IgD-negative memory B cell (primary cell): ENCODE data around the gene XCR1. TPM values are rescaled to one million over a fixed set of nuclear protein-coding genes. Genes with fewer than 3 reads are reported as not detected.

Experiments
- H3K27ac Mint-ChIP-seq, 3 donors: one replicate each; pipeline ENCODE4 v1.8.0; 2020 to 2022; ENCODE audit warnings: mild to moderate bottlenecking in 3 of 3, mixed read lengths in 3 of 3, moderate library complexity in 1 of 3
- H3K27me3 Mint-ChIP-seq: one replicate; pipeline ENCODE4 v1.8.0; 2021; ENCODE audit warnings: mixed read lengths
- H3K36me3 Mint-ChIP-seq: one replicate; pipeline ENCODE4 v1.8.0; 2020; ENCODE audit warnings: mild to moderate bottlenecking, mixed read lengths
- H3K4me1 Mint-ChIP-seq, 3 donors: one replicate each; pipeline ENCODE4 v1.8.0; 2020 to 2022; ENCODE audit warnings: mixed read lengths in 3 of 3, mild to moderate bottlenecking in 1 of 3
- H3K4me3 Mint-ChIP-seq, 4 donors: one replicate each; pipeline ENCODE4 v1.8.0; 2020 to 2022; ENCODE audit warnings: mild to moderate bottlenecking in 4 of 4, mixed read lengths in 4 of 4, moderate library complexity in 3 of 4
- H3K9me3 Mint-ChIP-seq, 3 donors: one replicate each; pipeline ENCODE4 v1.8.0; 2020 to 2021; ENCODE audit warnings: mixed read lengths in 3 of 3, mild to moderate bottlenecking in 1 of 3
- polyA plus RNA-seq: library from polyadenylated mRNA; unstranded; fragments of 300-500 nt; fragmentation: Illumina TruSeq; gene quantifications from one replicate; pipeline ENCODE4 v1.2.3, GENCODE V29; 2021

Gene XCR1
- polyA plus RNA-seq, 1 donor from 2014 or later: not detected

GRCh38 chr3:45986303-45986982 lies 40.8 kb downstream of the XCR1 start:
- Mint-ChIP-seq H3K36me3 (peaks cover 5% of the 10 kb centered on the region), H3K4me1 (peaks cover 3 to 23% (median 15%) of the 10 kb centered on the region in 3 donors), H3K27ac (peak overlapping the region in 2 of 3 donors; percentile 26 to 60), H3K4me3 (no peak overlapping the region), H3K9me3 (no peaks in the 10 kb centered on the region), H3K27me3 (no peaks in the 10 kb centered on the region)

DNA sequence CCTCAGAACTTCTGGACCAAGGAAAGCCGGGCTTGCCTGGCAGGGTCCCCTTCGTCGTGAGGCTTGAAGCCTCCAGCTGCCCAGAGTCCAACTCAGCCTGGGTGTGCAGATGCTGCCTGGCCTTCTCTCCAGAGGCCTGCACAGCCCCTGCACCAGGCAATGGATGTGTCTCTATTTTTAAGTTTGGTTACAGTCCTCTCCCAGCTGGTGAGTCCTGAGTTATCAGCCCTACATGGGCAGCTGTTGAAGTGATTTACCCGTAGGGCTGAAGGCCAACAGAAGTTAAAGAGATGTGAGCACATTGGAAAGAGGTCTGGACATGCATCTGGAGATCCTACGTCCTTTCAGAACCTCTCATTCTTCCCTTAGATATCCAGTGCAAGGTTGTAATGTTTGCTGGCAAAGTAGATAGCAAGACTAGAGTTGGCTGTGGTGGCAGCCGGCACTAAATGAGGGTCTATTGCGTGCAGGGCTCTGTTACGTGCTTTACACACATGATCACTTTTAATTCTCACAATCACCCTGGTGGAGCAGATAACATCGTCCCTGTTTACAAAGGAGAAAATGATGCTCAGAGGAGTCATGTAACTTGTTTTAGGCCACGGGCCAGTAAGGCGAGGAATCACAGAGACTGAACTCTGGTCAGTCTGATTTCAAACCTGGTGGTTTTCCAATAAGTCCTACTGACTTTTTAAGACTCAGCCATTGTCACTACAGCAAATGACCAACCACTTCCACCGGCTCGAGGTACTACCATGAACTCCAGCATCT lies 41.6 kb downstream of the XCR1 start:
- H3K36me3 Mint-ChIP-seq: peaks cover 5% of the 10 kb centered on the region
- no peak overlapping the region for H3K4me3 Mint-ChIP-seq
- no peaks in the 10 kb centered on the region for H3K9me3 Mint-ChIP-seq
- H3K4me1 Mint-ChIP-seq: peaks cover 3 to 21% (median 14%) of the 10 kb centered on the region in 3 donors
- H3K27ac Mint-ChIP-seq: peak overlapping the region in 1 of 3 donors; percentile 26
- H3K27me3 Mint-ChIP-seq: no peaks in the 10 kb centered on the region

DNA sequence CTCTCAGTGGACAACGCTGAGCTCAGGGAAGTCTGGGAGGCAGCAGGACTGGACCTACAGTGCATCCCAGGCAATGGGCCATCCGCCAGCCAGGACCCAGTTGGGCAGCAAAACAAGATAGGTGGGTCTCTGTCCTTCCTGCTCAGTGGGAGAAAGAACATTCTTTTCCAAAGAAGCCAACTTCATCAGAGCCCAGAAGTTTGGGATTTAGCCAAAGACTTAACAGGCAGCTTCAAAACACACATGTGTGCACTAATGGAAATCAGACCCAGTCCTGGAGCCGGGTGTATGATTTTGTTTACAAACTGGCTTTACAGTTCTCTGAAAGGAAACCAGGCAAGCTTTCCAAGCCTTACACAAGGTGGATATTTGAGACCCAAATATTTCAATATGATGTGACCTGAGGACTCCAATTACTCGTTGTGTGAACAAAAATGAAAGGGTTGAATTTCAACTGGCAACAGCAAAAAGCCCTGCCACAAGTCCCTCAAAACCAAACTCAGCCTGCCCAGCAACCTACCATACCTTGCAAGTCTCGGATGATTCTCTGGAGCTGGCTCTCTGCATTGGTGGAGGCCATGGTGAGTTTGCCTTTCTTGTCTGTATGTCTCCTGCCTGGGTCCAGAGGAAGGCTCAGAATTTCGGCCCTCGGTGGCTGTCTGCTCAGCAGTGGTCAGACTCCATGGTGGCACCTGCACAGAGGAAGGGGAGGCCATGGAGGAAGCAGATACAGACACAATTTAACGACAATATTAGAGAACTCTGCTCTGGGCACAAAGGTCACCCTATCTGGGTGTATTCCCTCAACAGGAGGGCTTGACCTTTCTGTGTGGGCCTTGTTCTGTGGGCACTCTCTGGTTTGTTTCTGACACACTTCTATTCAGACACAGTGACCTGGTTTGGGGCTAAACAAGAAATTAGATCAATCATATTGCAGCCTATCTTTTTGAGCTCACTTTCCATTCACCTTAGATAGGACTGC lies 42.7 kb downstream of the XCR1 start:
- Mint-ChIP-seq H3K27me3 (no peaks in the 10 kb centered on the region), H3K4me3 (no peak overlapping the region), H3K27ac (peak overlapping the region in 1 of 3 donors; percentile 64), H3K4me1 (peaks cover 3 to 16% (median 6%) of the 10 kb centered on the region in 3 donors), H3K9me3 (no peaks in the 10 kb centered on the region), H3K36me3 (peaks cover 5% of the 10 kb centered on the region)

GRCh38 chr3:45983770-45984169 lies 43.5 kb downstream of the XCR1 start:
- peaks cover 5% of the 10 kb centered on the region for H3K36me3 Mint-ChIP-seq
- H3K4me3 Mint-ChIP-seq: no peak overlapping the region
- no peaks in the 10 kb centered on the region for H3K27me3 Mint-ChIP-seq
- no peaks in the 10 kb centered on the region for H3K9me3 Mint-ChIP-seq
- peak overlapping the region in 2 of 3 donors; percentile 23 to 64 for H3K27ac Mint-ChIP-seq
- H3K4me1 Mint-ChIP-seq: peaks cover 2 to 16% (median 6%) of the 10 kb centered on the region in 3 donors

DNA sequence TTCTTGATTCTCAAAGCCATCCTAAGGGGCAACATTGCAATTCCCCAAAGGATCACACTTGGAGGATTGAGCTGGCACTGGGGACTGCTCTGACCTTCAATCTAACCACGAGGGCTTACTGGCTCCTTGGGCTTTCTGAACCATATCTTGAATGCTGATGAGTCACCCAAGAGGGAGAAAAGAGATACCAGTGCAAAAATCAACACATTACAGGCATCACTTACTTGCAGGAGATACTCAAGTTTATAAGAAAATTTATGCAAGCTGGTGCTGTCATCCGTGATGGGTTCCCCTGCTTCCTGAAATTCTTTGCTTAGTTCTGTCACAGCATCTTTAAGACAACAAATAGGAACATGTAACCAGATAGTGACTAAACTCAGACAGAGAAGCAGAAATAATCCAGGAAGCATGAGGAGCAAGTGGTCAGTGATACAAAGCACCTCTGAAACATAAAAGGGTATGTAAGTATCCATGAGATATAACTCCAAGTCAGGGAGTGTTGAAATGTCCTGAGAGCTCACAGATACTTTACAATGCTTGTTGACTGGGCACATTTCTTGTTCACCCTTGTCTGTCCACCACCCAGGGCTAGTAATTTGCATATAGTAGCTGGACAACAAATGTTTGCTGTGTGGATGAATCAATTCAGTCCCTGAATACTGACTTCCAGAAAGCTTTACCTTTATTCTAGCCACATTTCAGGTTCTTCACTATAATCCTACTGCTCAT lies 45.8 kb downstream of the XCR1 start:
- peaks cover 0 to 11% (median 3%) of the 10 kb centered on the region in 3 donors for H3K4me1 Mint-ChIP-seq
- H3K4me3 Mint-ChIP-seq: no peak overlapping the region
- H3K27me3 Mint-ChIP-seq: no peaks in the 10 kb centered on the region
- H3K9me3 Mint-ChIP-seq: no peaks in the 10 kb centered on the region
- no peak overlapping the region for H3K27ac Mint-ChIP-seq
- H3K36me3 Mint-ChIP-seq: peaks cover 1% of the 10 kb centered on the region

DNA sequence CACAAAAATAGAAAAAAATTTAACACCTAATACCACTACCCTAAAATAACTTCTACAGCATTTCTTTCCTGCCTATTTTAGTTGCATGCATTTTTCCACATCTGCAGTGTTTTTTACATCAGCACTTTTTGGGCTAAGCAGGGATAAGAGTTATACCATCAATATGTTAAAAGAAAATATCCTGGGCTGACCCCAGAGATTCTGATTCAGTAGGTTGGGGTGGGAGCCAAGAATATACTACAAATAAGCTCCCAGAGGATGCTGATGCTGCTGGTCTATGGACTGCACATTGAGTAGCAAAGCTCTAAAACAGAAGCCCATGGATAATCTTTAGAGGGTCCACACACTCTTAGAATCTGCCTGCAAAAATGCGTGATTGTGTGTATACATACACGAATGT lies 46.5 kb downstream of the XCR1 start:
- Mint-ChIP-seq H3K4me3 (no peak overlapping the region), H3K36me3 (peaks cover 2% of the 10 kb centered on the region)

DNA sequence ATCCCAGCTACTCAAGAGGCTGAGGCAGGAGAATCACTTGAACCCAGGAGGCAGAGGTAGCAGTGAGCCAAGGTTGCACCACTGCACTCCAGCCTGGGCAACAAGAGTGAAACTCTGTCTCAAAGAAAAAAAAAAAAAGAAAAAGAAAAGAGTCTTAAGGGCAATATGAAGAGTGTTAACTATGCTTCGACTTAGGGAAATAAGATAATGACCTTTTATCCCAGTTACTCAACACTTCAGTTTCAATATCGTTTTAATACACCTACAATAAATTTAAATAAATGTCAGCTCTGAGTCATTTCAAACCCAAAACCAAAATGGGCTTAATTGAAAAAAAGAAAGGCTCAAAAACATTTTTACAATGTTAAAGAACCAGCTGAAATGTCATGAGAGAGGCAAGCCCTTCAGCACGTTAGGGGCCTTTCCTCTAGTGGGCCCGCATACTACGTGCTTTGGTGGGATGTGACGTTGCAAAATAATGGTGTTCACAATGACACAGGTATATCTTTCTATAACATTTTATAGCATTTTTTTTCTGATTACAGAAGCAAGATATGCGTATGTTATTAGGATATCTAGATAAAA lies 47.0 kb downstream of the XCR1 start:
- Mint-ChIP-seq H3K4me3 (no peak overlapping the region), H3K27ac (no peak overlapping the region), H3K27me3 (no peaks in the 10 kb centered on the region), H3K36me3 (peaks cover 4% of the 10 kb centered on the region), H3K4me1 (peaks cover 0 to 11% (median 3%) of the 10 kb centered on the region in 3 donors), H3K9me3 (no peaks in the 10 kb centered on the region)

More for the DNA sequence above, 46.5 kb downstream of the XCR1 start:
- Mint-ChIP-seq H3K27ac (no peak overlapping the region), H3K27me3 (no peaks in the 10 kb centered on the region), H3K9me3 (no peaks in the 10 kb centered on the region), H3K4me1 (peaks cover 0 to 11% (median 3%) of the 10 kb centered on the region in 3 donors)

GRCh38 chr3:45979378-45979777 lies 47.9 kb downstream of the XCR1 start:
- no peaks in the 10 kb centered on the region for H3K9me3 Mint-ChIP-seq
- peaks cover 0 to 11% (median 3%) of the 10 kb centered on the region in 3 donors for H3K4me1 Mint-ChIP-seq
- H3K36me3 Mint-ChIP-seq: peaks cover 4% of the 10 kb centered on the region
- no peaks in the 10 kb centered on the region for H3K27me3 Mint-ChIP-seq
- peak overlapping the region in 1 of 4 donors; percentile 33 for H3K4me3 Mint-ChIP-seq
- no peak overlapping the region for H3K27ac Mint-ChIP-seq

DNA sequence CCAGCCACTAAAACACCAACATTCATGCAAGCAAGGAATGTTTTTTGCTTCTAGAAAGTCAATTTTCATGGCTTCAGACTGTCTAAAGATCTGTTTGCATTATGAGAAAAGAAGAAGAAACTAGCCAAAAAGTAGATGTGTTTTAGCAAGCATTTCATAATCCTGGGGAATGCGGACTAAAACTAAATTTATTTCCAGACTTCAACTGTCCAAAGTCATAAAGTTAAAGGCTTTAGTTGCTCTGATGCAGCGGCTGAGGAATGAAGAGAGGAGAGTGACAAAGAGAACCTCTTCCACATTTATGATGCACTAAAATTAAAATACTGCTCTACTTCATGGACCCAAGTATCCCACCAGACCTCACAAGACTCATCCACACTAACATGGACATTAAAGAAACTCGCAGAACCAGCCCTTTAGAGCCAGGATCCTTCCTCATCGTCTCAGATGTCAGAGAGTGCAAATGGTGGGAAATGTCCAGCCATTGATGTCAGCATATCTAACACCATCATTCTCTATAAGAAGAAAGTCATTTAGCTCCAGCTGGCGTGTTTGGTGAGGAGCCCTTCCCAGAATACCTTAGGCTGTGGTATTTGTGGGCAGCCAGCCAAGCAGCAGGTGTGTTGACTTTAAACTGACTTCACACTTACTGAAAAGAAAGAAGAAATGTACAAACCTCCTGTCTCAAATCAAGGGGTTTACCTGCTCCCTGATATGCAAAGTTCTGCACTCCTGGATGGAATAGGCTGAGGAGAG lies 49.1 kb downstream of the XCR1 start:
- Mint-ChIP-seq H3K27me3 (no peaks in the 10 kb centered on the region), H3K27ac (no peak overlapping the region), H3K4me1 (peaks cover 0 to 12% (median 3%) of the 10 kb centered on the region in 3 donors), H3K36me3 (peaks cover 4% of the 10 kb centered on the region), H3K4me3 (no peak overlapping the region), H3K9me3 (no peaks in the 10 kb centered on the region)

- H3K9me3 Mint-ChIP-seq: no peaks in the 10 kb centered on the region
- peak overlapping the region in 2 of 3 donors; percentile 81 to 93 for H3K27ac Mint-ChIP-seq
- peaks cover 4% of the 10 kb centered on the region for H3K36me3 Mint-ChIP-seq
- H3K27me3 Mint-ChIP-seq: no peaks in the 10 kb centered on the region
- H3K4me3 Mint-ChIP-seq: peak overlapping the region in 1 of 4 donors; percentile 56
- H3K4me1 Mint-ChIP-seq: peaks cover 9 to 21% (median 9%) of the 10 kb centered on the region in 3 donors
These were observed 50.8 kb downstream of the XCR1 start for GRCh38 chr3:45976191-45977091.

DNA sequence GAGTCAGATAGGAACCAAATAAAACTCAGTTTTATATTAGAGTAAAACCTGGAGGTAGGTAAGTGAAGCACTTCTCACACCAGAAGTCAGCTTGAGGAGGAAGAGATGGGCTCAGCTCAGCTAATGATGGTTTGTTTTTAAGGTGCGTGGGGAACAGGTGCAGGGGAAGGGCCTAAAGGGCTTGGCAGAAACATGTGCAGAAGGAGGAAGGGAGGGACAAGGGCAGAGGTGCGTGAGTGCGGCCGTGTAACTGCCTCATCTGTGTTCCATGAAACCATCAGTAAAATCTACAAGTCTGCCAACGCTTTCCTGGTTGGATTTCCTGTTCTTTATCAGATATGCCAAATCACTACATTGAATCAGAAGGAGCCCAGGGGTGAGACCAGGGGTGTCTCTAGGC lies 51.6 kb downstream of the XCR1 start:
- no peaks in the 10 kb centered on the region for H3K27me3 Mint-ChIP-seq
- H3K27ac Mint-ChIP-seq: peak overlapping the region in 1 of 3 donors; percentile 50
- peaks cover 4% of the 10 kb centered on the region for H3K36me3 Mint-ChIP-seq
- H3K9me3 Mint-ChIP-seq: no peaks in the 10 kb centered on the region
- H3K4me3 Mint-ChIP-seq: no peak overlapping the region
- peaks cover 9 to 21% (median 14%) of the 10 kb centered on the region in 3 donors for H3K4me1 Mint-ChIP-seq

- Mint-ChIP-seq H3K4me3 (no peak overlapping the region), H3K27me3 (no peaks in the 10 kb centered on the region), H3K27ac (no peak overlapping the region), H3K9me3 (no peaks in the 10 kb centered on the region), H3K36me3 (peaks cover 4% of the 10 kb centered on the region), H3K4me1 (peaks cover 9 to 21% (median 14%) of the 10 kb centered on the region in 3 donors)
These were observed 52.6 kb downstream of the XCR1 start for GRCh38 chr3:45974686-45975085.
